ENCODE results near the gene STAU1.
"Not testable (repeated sequence)": the region's sequence is repeated elsewhere in the genome, so short reads cannot be mapped to it uniquely, and the experiment has no call there.

Gene STAU1

DNA sequence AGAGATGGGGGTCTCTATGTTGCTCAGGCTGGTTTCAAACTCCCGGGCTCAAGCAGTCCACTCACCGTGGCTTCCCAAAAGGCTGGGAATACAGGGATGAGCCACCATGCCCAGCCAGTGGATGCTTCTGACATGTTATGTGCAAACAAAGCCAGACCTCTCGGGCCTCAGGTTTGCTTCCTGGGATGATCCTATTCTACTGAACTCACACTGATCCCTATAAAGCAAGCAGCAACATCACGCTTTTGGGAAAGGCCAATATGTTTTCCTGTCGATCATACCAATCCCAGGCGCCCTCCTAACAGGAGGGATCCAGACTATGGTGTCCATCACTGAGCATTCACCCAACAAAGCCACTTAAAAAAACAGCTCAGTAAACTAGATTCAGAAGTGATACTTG is 81.8 kb downstream of the STAU1 start:
- H3K4me3 ChIP-seq (ENCODE audit: low read depth, low read length): no peak overlapping the region
- DNase-seq (ENCODE audit: low read depth): no peak
- TF ChIP-seq, protein P1, sequence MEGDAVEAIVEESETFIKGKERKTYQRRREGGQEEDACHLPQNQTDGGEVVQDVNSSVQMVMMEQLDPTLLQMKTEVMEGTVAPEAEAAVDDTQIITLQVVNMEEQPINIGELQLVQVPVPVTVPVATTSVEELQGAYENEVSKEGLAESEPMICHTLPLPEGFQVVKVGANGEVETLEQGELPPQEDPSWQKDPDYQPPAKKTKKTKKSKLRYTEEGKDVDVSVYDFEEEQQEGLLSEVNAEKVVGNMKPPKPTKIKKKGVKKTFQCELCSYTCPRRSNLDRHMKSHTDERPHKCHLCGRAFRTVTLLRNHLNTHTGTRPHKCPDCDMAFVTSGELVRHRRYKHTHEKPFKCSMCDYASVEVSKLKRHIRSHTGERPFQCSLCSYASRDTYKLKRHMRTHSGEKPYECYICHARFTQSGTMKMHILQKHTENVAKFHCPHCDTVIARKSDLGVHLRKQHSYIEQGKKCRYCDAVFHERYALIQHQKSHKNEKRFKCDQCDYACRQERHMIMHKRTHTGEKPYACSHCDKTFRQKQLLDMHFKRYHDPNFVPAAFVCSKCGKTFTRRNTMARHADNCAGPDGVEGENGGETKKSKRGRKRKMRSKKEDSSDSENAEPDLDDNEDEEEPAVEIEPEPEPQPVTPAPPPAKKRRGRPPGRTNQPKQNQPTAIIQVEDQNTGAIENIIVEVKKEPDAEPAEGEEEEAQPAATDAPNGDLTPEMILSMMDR (IDR thresholded peaks at IDR 0.05; ENCODE audit: insufficient read depth, low read depth, low read length, missing control alignments): no peak

DNA sequence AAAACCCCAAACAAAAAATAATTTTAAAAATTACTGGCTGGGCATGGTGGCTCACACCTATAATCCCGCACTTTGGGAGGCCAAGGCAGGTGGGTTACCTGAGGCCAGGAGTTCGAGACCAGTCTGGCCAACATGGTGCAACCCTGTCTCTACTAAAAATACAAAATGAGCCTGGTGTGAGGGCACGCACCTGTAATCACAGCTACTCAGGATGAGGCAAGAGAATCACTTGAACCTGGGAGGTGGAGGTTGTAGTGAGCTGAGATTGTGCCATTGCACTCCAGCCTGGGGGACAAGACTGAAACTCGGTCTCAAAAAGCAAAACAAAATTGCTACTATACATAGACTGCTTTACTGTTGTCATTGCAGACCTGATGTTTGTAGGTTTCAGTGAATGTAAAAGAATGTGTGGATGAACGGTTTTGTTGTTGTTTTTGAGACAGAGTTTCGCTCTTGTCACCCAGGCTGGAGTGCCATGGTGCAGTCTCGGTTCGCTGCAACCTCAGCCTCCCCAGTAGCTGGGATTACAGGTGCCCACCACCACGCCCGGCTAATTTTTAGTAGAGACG is 83.1 kb downstream of the STAU1 start:
- DNase-seq (ENCODE audit: low read depth); H3K4me3 ChIP-seq (ENCODE audit: low read depth, low read length): not testable (repeated sequence)

DNA sequence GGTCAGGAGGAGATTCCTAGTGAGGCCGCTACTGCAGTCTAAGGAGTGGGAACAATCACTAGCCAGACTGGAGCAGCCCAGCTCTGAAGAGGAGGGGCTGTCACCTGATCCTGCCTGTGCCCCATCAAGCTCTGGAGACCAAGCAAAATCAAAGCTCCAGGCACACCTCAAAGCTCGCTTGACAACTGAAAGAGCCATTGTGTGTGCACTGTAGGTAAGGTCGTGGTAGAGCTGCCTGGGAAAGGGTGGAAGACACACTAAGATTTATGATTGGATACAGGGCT is 83.8 kb downstream of the STAU1 start:
- TF ChIP-seq, protein P1 (IDR thresholded peaks at IDR 0.05; ENCODE audit: insufficient read depth, low read depth, low read length, missing control alignments): no peak
- H3K4me3 ChIP-seq (ENCODE audit: low read depth, low read length): no peak overlapping the region
- DNase-seq (ENCODE audit: low read depth): no peak

DNA sequence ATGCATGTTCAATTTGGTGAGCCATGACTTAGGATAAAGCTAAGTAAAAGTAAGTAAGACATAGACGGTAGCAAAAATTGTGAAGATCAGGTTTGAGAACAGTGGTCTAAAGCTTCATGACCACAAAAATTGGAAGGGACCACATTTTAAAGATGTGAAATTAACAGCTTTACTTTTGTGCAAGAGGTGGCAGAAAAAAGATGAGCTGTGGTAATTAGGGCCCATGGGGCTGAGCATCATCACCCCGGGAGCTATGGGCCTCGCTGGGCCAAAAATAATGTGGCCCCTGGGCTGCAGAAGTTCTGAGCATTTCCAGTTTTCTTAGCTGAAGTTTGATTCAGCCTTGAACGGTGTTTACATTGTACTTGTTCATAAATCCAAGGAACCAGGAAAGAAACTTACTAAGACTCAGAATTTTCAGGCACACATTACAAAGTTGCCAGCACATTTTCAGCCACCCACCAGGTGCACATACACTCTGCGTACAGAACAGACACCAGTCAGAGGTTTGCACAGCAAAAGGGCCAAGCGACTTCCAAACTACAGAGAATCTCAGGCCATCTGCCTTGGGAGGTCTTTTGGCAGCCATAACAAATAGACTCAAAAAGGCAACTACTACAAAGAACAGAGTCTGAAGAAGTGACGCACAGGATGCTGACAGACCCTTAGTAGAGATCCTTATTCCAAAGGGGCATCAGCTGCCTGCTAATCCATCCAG is 84.3 kb downstream of the STAU1 start:
- TF ChIP-seq, protein P1 (IDR thresholded peaks at IDR 0.05; ENCODE audit: insufficient read depth, low read depth, low read length, missing control alignments): no peak
- H3K4me3 ChIP-seq (ENCODE audit: low read depth, low read length): no peak overlapping the region
- DNase-seq (ENCODE audit: low read depth): no peak

DNA sequence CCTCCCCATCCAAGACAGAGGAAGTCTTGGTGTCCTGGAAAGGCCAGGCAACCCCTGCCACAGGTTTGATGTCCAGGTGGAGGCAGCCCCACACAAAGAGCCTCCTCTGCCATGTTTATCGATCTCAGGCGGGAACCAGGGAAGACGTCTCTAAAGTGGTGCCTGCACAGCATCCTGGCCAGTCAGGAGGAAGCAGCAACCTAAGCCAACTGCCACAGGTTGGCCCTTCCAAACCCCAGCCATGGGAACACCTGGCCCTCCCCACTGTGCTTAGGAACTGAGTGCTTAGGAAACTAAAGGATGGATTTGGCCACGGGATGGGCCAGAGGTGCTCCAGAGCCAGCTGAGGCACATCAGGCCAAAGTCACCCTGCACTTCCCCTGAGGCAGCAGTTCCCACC is 85.1 kb downstream of the STAU1 start:
- DNase-seq (ENCODE audit: low read depth): no peak
- no peak overlapping the region for H3K4me3 ChIP-seq (ENCODE audit: low read depth, low read length)
- TF ChIP-seq, protein P1 (IDR thresholded peaks at IDR 0.05; ENCODE audit: insufficient read depth, low read depth, low read length, missing control alignments): no peak

DNA sequence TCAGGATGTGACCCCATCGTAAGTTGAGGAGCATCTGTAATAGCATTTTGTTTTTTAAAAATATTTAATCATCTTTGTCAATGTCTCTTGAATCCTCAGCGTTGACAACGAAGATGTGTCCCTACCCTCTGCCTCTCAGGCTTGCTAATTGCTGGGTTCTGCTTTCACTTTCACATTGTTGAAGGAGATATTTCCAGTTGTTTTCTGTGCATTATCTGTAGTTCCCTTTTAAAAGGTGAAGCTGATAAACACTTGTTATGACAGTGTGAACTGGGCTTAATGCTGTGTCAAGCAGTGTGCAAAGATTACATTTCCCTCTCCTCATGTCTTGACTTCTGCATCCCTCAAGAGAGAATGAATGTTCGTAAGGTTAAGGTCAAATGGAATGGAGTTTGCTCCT is 87.2 kb downstream of the STAU1 start:
- DNase-seq (ENCODE audit: low read depth): no peak
- TF ChIP-seq, protein P1 (IDR thresholded peaks at IDR 0.05; ENCODE audit: insufficient read depth, low read depth, low read length, missing control alignments): no peak
- H3K4me3 ChIP-seq (ENCODE audit: low read depth, low read length): no peak overlapping the region

DNA sequence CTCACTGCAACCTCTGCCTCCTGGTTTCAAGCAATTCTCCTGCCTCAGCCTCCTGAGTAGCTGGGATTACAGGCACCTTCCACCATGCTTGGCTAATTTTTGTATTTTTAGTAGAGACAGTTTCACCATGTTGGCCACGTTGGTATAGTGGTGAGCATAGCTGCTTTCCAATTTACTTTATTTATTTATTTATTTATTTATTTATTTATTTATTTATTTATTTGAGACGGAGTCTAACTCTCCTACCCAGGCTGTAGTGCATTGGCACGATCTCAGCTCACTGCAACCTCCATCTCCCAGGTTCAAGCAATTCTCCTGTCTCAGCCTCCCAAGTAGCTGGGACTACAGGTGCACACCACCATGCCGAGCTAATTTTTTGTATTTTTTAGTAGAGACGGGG is 87.8 kb downstream of the STAU1 start:
- not testable (repeated sequence) for H3K4me3 ChIP-seq (ENCODE audit: low read depth, low read length); DNase-seq (ENCODE audit: low read depth)

DNA sequence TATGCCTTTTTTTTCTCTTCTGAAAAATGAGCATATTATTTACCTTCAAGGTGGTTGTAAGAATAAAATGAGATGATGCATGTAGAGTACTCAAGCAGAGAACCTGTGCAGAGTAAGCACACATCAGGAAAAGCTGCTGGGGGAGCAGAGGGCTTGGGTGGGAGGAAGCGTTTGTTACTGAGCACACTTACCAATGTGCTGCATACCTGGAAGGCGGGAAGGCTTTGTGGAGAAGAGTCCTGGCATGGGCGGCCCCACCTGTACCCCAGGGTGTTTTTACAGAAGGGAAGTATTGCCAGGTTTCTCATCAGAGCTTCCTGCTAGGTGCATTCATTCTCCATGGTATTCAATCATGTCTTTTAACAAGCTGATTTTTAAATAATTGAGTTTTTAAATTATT is 89.1 kb downstream of the STAU1 start:
- H3K4me3 ChIP-seq (ENCODE audit: low read depth, low read length): no peak overlapping the region
- no peak for DNase-seq (ENCODE audit: low read depth)
- TF ChIP-seq, protein P1 (IDR thresholded peaks at IDR 0.05; ENCODE audit: insufficient read depth, low read depth, low read length, missing control alignments): no peak

Measured in GM12865 (cell line).